ENCODE data around the gene H6PD.

The H6PD gene

DNA sequence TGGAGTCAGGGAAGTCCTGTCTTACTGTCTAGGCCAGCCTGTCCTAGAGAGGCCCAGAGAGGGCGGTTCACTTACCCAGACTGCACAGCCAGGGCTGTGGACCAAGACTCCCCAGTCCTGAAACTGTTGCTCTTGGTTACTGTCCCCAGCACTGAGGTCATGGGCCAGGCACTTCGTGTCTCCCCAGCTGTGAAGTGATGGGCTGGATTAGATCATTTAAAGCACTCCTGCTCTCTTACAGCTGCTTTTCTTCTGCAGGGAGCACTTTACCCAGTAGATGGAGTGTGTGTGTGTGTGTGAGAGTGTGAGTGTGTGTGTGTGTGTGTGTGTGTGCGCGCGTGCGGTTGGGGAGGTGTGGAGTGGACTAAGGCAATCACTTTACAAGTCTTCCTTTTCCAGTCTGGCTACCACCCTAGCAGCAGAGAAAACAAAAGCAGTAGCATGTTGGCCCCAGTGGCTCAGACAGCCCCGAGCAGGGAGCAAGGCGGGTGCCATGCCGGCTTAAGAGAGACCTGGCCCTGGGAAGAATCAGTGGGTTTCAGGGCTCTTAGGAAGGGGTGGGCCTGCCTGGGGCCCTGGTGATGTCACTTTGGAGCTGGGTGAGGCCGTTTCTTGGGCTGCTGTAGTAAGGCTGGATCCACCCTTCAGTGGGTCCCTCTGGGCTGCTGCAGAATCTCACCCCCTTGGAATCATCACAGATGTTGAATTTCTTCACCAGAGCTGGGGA is 60.5 kb downstream of the H6PD start:
- Histone ChIP-seq H3K4me3 (ENCODE audit: insufficient read depth, low read length, poor library complexity, severe bottlenecking) (no peak overlapping the region), H3K9me3 (ENCODE audit: insufficient read depth, low read length) (no peaks in the 10 kb centered on the region), H3K9ac (ENCODE audit: low read length) (no peak overlapping the region), H4K20me1 (ENCODE audit: low read depth, low read length) (no peaks in the 10 kb centered on the region), H3K9me2 (replicated peaks; ENCODE audit: insufficient read depth, low read length) (no peaks in the 10 kb centered on the region), H3K27ac (ENCODE audit: low read depth, low read length) (no peak overlapping the region), H2AFZ (ENCODE audit: low read depth, low read length, severe bottlenecking) (no peak overlapping the region), H3K4me2 (ENCODE audit: low read depth, low read length, poor library complexity, severe bottlenecking) (no peak overlapping the region), H3K27me3 (ENCODE audit: low read length) (no peaks in the 10 kb centered on the region), H3K79me2 (ENCODE audit: insufficient read depth, low read length) (no peaks in the 10 kb centered on the region), H3K36me3 (ENCODE audit: low read length) (no peaks in the 10 kb centered on the region), H3F3A (ENCODE audit: insufficient read depth) (no peaks in the 10 kb centered on the region)
- no peak for TF ChIP-seq EZH2phosphoT487 (conservative IDR thresholded peaks at IDR 0.05; ENCODE audit: low read length)
- TF ChIP-seq, protein P1, sequence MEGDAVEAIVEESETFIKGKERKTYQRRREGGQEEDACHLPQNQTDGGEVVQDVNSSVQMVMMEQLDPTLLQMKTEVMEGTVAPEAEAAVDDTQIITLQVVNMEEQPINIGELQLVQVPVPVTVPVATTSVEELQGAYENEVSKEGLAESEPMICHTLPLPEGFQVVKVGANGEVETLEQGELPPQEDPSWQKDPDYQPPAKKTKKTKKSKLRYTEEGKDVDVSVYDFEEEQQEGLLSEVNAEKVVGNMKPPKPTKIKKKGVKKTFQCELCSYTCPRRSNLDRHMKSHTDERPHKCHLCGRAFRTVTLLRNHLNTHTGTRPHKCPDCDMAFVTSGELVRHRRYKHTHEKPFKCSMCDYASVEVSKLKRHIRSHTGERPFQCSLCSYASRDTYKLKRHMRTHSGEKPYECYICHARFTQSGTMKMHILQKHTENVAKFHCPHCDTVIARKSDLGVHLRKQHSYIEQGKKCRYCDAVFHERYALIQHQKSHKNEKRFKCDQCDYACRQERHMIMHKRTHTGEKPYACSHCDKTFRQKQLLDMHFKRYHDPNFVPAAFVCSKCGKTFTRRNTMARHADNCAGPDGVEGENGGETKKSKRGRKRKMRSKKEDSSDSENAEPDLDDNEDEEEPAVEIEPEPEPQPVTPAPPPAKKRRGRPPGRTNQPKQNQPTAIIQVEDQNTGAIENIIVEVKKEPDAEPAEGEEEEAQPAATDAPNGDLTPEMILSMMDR (IDR thresholded peaks at IDR 0.05; ENCODE audit: insufficient read depth, low read length, poor library complexity, severe bottlenecking) = no peak

DNA sequence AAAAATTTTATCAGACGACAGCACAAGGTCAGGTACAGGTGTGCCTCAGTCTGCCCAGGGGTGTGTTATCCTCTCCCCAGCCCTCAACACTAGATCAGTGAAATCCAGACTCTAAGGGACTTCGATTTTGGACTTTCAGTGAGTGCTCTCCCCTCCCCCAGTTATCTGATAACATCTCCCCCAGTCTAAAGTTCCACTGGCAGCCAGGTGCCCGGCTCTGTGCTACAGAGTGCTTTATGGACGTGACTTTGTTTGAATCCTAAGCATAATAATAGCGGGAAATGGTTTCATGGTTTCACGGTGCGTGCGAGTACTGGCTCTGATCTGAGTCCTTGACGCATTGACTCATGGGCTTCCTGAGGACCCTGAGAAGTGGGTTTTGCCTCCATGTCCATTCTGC is 61.3 kb downstream of the H6PD start:
- H3K4me3 ChIP-seq (ENCODE audit: insufficient read depth, low read length, poor library complexity, severe bottlenecking) = no peak overlapping the region
- no peak overlapping the region for H3K27ac ChIP-seq (ENCODE audit: low read depth, low read length)
- no peaks in the 10 kb centered on the region for H4K20me1 ChIP-seq (ENCODE audit: low read depth, low read length)
- H3K9ac ChIP-seq (ENCODE audit: low read length) = no peak overlapping the region
- H3K9me3 ChIP-seq (ENCODE audit: insufficient read depth, low read length) = no peaks in the 10 kb centered on the region
- no peaks in the 10 kb centered on the region for H3K9me2 ChIP-seq (replicated peaks; ENCODE audit: insufficient read depth, low read length)
- H3F3A ChIP-seq (ENCODE audit: insufficient read depth) = no peaks in the 10 kb centered on the region
- no peaks in the 10 kb centered on the region for H3K27me3 ChIP-seq (ENCODE audit: low read length)
- no peak for TF ChIP-seq EZH2phosphoT487 (conservative IDR thresholded peaks at IDR 0.05; ENCODE audit: low read length)
- TF ChIP-seq, protein P1 (IDR thresholded peaks at IDR 0.05; ENCODE audit: insufficient read depth, low read length, poor library complexity, severe bottlenecking) = no peak
- no peak overlapping the region for H2AFZ ChIP-seq (ENCODE audit: low read depth, low read length, severe bottlenecking)
- no peak overlapping the region for H3K4me2 ChIP-seq (ENCODE audit: low read depth, low read length, poor library complexity, severe bottlenecking)
- H3K36me3 ChIP-seq (ENCODE audit: low read length) = no peaks in the 10 kb centered on the region
- H3K79me2 ChIP-seq (ENCODE audit: insufficient read depth, low read length) = no peaks in the 10 kb centered on the region

DNA sequence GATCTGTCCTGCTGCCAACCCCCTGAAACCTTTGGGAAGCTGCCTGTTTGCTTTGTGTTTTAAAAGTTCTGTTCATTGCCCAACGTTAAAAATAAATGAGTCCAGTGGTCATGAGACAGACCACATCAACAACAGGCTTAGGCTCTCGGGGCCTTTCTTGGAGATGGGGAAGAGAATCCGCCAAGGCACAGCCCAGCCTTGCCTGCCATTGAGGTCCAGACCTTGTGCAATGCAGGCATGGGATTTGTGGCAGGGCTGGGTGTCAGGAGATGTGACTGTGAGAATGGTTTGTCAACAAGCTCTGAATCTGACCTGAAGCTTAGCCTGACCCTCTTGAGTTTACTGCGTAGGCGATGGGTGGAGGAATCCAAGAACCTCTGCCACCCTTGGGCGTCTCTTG is 62.3 kb downstream of the H6PD start:
- H3K79me2 ChIP-seq (ENCODE audit: insufficient read depth, low read length) = no peaks in the 10 kb centered on the region
- H3K9me2 ChIP-seq (replicated peaks; ENCODE audit: insufficient read depth, low read length) = no peaks in the 10 kb centered on the region
- H3F3A ChIP-seq (ENCODE audit: insufficient read depth) = no peaks in the 10 kb centered on the region
- H3K9ac ChIP-seq (ENCODE audit: low read length) = no peak overlapping the region
- no peak for TF ChIP-seq EZH2phosphoT487 (conservative IDR thresholded peaks at IDR 0.05; ENCODE audit: low read length)
- TF ChIP-seq, protein P1 (IDR thresholded peaks at IDR 0.05; ENCODE audit: insufficient read depth, low read length, poor library complexity, severe bottlenecking) = no peak
- H4K20me1 ChIP-seq (ENCODE audit: low read depth, low read length) = no peaks in the 10 kb centered on the region
- H3K9me3 ChIP-seq (ENCODE audit: insufficient read depth, low read length) = no peaks in the 10 kb centered on the region
- no peaks in the 10 kb centered on the region for H3K36me3 ChIP-seq (ENCODE audit: low read length)
- no peaks in the 10 kb centered on the region for H3K27me3 ChIP-seq (ENCODE audit: low read length)
- no peak overlapping the region for H2AFZ ChIP-seq (ENCODE audit: low read depth, low read length, severe bottlenecking)
- no peak overlapping the region for H3K4me2 ChIP-seq (ENCODE audit: low read depth, low read length, poor library complexity, severe bottlenecking)
- no peak overlapping the region for H3K27ac ChIP-seq (ENCODE audit: low read depth, low read length)
- H3K4me3 ChIP-seq (ENCODE audit: insufficient read depth, low read length, poor library complexity, severe bottlenecking) = no peak overlapping the region
